NT2/D1 (cell line): Measurements from ENCODE around the gene TLE6.

Source experiments
- SUZ12 ChIP-seq: IDR thresholded peaks from 2 replicates; pipeline ENCODE4 v1.6.1; 2011; ENCODE audit not compliant: insufficient read length, insufficient read depth; ENCODE audit errors: extremely low read depth
- YY1 ChIP-seq: IDR thresholded peaks from 2 replicates; pipeline ENCODE4 v1.6.1; 2011; ENCODE audit not compliant: insufficient read length, insufficient read depth
- ZNF274 ChIP-seq: IDR thresholded peaks from 2 replicates; pipeline ENCODE4 v1.6.1; 2011; ENCODE audit warnings: mild to moderate bottlenecking, low read depth, low read length

DNA sequence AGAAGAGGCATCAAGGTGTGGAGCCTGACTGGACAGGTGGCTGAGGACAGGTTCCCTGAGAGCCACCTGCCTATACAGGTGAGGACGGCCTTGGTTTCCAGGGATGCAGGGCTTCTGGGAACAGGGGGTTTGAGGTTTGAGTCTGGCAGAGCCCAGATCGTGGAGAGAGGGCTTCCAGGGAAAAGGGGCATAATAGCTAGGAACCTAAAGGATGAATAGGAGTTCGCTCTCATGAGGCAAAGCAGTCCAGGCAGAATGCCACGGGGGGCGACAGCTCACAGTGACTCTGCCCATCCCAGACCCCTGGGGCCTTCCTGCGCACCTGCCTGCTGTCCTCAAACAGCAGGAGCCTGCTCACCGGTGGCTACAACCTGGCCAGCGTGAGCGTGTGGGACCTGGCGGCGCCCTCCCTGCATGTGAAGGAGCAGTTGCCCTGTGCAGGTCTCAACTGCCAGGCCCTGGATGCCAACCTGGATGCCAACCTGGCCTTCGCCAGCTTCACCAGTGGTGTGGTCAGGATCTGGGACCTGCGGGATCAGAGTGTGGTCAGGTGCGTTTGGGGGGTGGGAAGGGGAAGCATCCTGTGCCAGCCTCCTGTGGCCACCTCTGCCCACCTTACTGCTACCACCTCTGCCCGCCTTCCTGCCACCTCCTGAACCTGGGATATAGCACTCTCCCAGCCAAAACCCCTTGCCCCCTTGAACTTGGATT lies 12.0 kb downstream of the TLE6 start:
- TF ChIP-seq YY1 = no peak
- TF ChIP-seq ZNF274 = no peak
- TF ChIP-seq SUZ12 = no peak
